ENCODE measurements around the gene KDM2A.

- TF ChIP-seq, protein P1, sequence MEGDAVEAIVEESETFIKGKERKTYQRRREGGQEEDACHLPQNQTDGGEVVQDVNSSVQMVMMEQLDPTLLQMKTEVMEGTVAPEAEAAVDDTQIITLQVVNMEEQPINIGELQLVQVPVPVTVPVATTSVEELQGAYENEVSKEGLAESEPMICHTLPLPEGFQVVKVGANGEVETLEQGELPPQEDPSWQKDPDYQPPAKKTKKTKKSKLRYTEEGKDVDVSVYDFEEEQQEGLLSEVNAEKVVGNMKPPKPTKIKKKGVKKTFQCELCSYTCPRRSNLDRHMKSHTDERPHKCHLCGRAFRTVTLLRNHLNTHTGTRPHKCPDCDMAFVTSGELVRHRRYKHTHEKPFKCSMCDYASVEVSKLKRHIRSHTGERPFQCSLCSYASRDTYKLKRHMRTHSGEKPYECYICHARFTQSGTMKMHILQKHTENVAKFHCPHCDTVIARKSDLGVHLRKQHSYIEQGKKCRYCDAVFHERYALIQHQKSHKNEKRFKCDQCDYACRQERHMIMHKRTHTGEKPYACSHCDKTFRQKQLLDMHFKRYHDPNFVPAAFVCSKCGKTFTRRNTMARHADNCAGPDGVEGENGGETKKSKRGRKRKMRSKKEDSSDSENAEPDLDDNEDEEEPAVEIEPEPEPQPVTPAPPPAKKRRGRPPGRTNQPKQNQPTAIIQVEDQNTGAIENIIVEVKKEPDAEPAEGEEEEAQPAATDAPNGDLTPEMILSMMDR (IDR thresholded peaks at IDR 0.05) = no peak
- TF ChIP-seq POLR2A (IDR thresholded peaks at IDR 0.05) = no peak
Observed at GRCh38 chr11:67289651-67290479, 170.8 kb downstream of the KDM2A start.

Data from lower leg skin (tissue), 3 donors.